Ovary (tissue), 3 donors: ENCODE measurements around the gene CCL26.

Experiments
- POLR2A ChIP-seq: fragments of 450-650 bp; IDR thresholded peaks from one replicate; pipeline ENCODE4 v1.6.1; 2017; ENCODE audit warnings: antibody characterized with exemption, mild to moderate bottlenecking, moderate library complexity
- TF ChIP-seq, protein P1 (sequence below), 3 donors: fragments of 450-650 bp in 2 of 3; fragments of 200-600 bp in 1 of 3; IDR thresholded peaks; one replicate each; pipeline versions ENCODE4 v1.5.1 to v1.8.0; 2016 to 2022; ENCODE audit warnings: antibody characterized with exemption in 3 of 3, mild to moderate bottlenecking in 1 of 3
- donor health status: DM: no; HTN: no; CAD: no.

GRCh38 chr7:75771224-75771623, 787 bp downstream of the CCL26 start:
- TF ChIP-seq POLR2A: no peak
- TF ChIP-seq, protein P1, sequence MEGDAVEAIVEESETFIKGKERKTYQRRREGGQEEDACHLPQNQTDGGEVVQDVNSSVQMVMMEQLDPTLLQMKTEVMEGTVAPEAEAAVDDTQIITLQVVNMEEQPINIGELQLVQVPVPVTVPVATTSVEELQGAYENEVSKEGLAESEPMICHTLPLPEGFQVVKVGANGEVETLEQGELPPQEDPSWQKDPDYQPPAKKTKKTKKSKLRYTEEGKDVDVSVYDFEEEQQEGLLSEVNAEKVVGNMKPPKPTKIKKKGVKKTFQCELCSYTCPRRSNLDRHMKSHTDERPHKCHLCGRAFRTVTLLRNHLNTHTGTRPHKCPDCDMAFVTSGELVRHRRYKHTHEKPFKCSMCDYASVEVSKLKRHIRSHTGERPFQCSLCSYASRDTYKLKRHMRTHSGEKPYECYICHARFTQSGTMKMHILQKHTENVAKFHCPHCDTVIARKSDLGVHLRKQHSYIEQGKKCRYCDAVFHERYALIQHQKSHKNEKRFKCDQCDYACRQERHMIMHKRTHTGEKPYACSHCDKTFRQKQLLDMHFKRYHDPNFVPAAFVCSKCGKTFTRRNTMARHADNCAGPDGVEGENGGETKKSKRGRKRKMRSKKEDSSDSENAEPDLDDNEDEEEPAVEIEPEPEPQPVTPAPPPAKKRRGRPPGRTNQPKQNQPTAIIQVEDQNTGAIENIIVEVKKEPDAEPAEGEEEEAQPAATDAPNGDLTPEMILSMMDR (IDR thresholded peaks at IDR 0.05): no peak
